HCT116 (cell line): ENCODE results near the gene ZCCHC3. TPM values are rescaled to one million over a fixed set of nuclear protein-coding genes. Genes with fewer than 3 reads are reported as not detected.

Experiments used
- ATAC-seq: fragments of 200-7000 bp; cut with Tn5 transposase; 2 replicates; pipeline ENCODE4 v1.9.1; 2020; ENCODE audit warnings: mild to moderate bottlenecking, moderate library complexity
- BruUV-seq: library from RNA; stranded (reverse); fragments of 400-500 nt; replicated peaks from 2 replicates; lab custom pipeline; 2021; lab: Mats Ljungman, UMichigan
- CTCF ChIA-PET: fragments of 300-600 bp; sonication (Branson Sonifier 250); formaldehyde crosslinking; loops from one replicate; lab custom pipeline; 2021; ENCODE audit warnings: antibody characterized with exemption; lab: Charles Lee
- POLR2A ChIA-PET: fragments of 300-600, 350-600 bp; sonication (Branson Sonifier 250); formaldehyde crosslinking; loops from one replicate; lab custom pipeline; 2021; ENCODE audit warnings: antibody characterized with exemption; lab: Charles Lee
- RAD21 ChIA-PET, 2 experiments: fragments of 300-600 bp; sonication (Branson Sonifier 250); formaldehyde crosslinking; loops; one replicate each; lab custom pipeline; 2023; ENCODE audit warnings: low total read pairs in 2 of 2; ENCODE audit not compliant: uncharacterized antibody in 2 of 2, unreplicated experiment in 2 of 2, low non-redundant PET in 1 of 2; lab: Charles Lee
- DNase-seq: peaks from one replicate; pipeline ENCODE4 v3.0.0-alpha.2; 2010; ENCODE audit warnings: low read depth, low spot score
- H2AFZ ChIP-seq: fragments of 200-600 bp; shearing (Covaris generic), sonication (generic); 2 replicates; pipeline ENCODE4 v1.6.1; 2017; ENCODE audit warnings: low read depth, mixed run types, mixed read lengths, antibody characterized with exemption, low read length; ENCODE audit not compliant: poor library complexity, severe bottlenecking
- H3K27ac ChIP-seq: 2 replicates; pipeline ENCODE4 v1.5.1; 2012; ENCODE audit warnings: low read depth, low read length
- H3K27me3 ChIP-seq: fragments of 200-600 bp; sonication (generic); 2 replicates; pipeline ENCODE4 v1.6.1; 2016; ENCODE audit warnings: mixed run types, low read length, mixed read lengths; ENCODE audit not compliant: insufficient read depth
- H3K36me3 ChIP-seq, 2 experiments: fragments of 200-500 bp in 1 of 2; fragments of 200-600 bp in 1 of 2; sonication (Bioruptor generic) in 1 of 2; sonication (generic) in 1 of 2; 2 replicates each; pipeline versions ENCODE4 v1.5.1 to v1.6.1; 2014 to 2016; ENCODE audit warnings: low read length in 2 of 2, inconsistent platforms in 1 of 2, mixed read lengths in 1 of 2, mixed run types in 1 of 2; ENCODE audit not compliant: insufficient read depth in 2 of 2, control insufficient read depth in 1 of 2
- H3K4me1 ChIP-seq, 2 experiments: fragments of 200-600 bp in 1 of 2; sonication (generic) in 1 of 2; 2 replicates each; pipeline versions ENCODE4 v1.5.1 to v1.6.1; 2012 to 2017; ENCODE audit warnings: low read length in 2 of 2, inconsistent platforms in 1 of 2, mild to moderate bottlenecking in 1 of 2, mixed read lengths in 1 of 2, mixed run types in 1 of 2, moderate library complexity in 1 of 2; ENCODE audit not compliant: insufficient read depth in 2 of 2, control insufficient read depth in 1 of 2
- H3K4me2 ChIP-seq: fragments of 200-600 bp; sonication (generic); 2 replicates; pipeline ENCODE4 v1.6.1; 2017; ENCODE audit warnings: mixed run types, low read length, mixed read lengths
- H3K4me3 ChIP-seq, 2 experiments: fragments of 200-600 bp in 1 of 2; sonication (generic) in 1 of 2; replicated peaks in 1 of 2; 2 replicates each; pipeline ENCODE4 v1.5.1; 2011 to 2016; ENCODE audit warnings: low read length in 2 of 2, control low read depth in 1 of 2, low read depth in 1 of 2, mild to moderate bottlenecking in 1 of 2, mixed read lengths in 1 of 2, mixed run types in 1 of 2
- H3K79me2 ChIP-seq: fragments of 200-600 bp; sonication (generic); 2 replicates; pipeline ENCODE4 v1.6.1; 2017; ENCODE audit warnings: mild to moderate bottlenecking, mixed run types, low read length, moderate library complexity, mixed read lengths; ENCODE audit not compliant: insufficient read depth
- H3K9ac ChIP-seq: fragments of 200-600 bp; sonication (generic); 2 replicates; pipeline ENCODE4 v1.6.1; 2016; ENCODE audit warnings: low read length, mixed read lengths
- H3K9me2 ChIP-seq: fragments of 200-600 bp; sonication (generic), shearing (Covaris generic); 2 replicates; pipeline ENCODE4 v1.6.1; 2017; ENCODE audit warnings: mixed run types, mild to moderate bottlenecking, moderate library complexity; ENCODE audit not compliant: insufficient read depth
- H3K9me3 ChIP-seq, 2 experiments: fragments of 200-500 bp in 1 of 2; fragments of 200-600 bp in 1 of 2; sonication (Bioruptor generic) in 1 of 2; sonication (generic) in 1 of 2; 2 replicates each; pipeline ENCODE4 v1.6.1; 2014 to 2017; ENCODE audit warnings: low read length in 2 of 2, mixed read lengths in 2 of 2, inconsistent platforms in 1 of 2, low read depth in 1 of 2, mild to moderate bottlenecking in 1 of 2, mixed run types in 1 of 2, moderate library complexity in 1 of 2; ENCODE audit not compliant: control insufficient read depth in 1 of 2, insufficient read depth in 1 of 2
- H4K20me1 ChIP-seq: fragments of 200-600 bp; sonication (generic), shearing (Covaris generic); 2 replicates; pipeline ENCODE4 v1.6.1; 2017; ENCODE audit warnings: mixed run types, mild to moderate bottlenecking, moderate library complexity; ENCODE audit not compliant: insufficient read depth
- EZH2 ChIP-seq: fragments of 200-600 bp; sonication (generic); IDR thresholded peaks from 2 replicates; pipeline ENCODE4 v1.6.1; 2017; ENCODE audit warnings: antibody characterized with exemption, mixed run types
- JUND ChIP-seq: IDR thresholded peaks from 2 replicates; pipeline ENCODE4 v1.6.1; 2012
- RAD21 ChIP-seq: IDR thresholded peaks from 2 replicates; pipeline ENCODE4 v1.6.1; 2012; ENCODE audit warnings: low read depth, mild to moderate bottlenecking
- REST ChIP-seq: IDR thresholded peaks from 2 replicates; pipeline ENCODE4 v1.6.1; 2012; ENCODE audit warnings: low read depth
- TCF7L2 ChIP-seq: IDR thresholded peaks from 2 replicates; pipeline ENCODE4 v1.7.0; 2011; ENCODE audit warnings: borderline replicate concordance, inconsistent platforms; ENCODE audit not compliant: insufficient read depth, insufficient read length; ENCODE audit errors: extremely low read depth
- YY1 ChIP-seq: IDR thresholded peaks from 2 replicates; pipeline ENCODE4 v1.6.1; 2011; ENCODE audit warnings: low read length, low read depth, moderate library complexity, mild to moderate bottlenecking; ENCODE audit not compliant: insufficient replicate concordance; ENCODE audit errors: extremely low read depth
- intact Hi-C: fragments of 100-400 bp; cut with micrococcal nuclease; formaldehyde crosslinking; loops from 2 replicates; pipeline ENCODE4 v1.10.0; 2022
- total RNA-seq: library from RNA; stranded (reverse); gene quantifications from one replicate; pipeline ENCODE4 v1.2.1, GENCODE V29; 2021; ENCODE audit not compliant: unreplicated experiment
- TF ChIP-seq, protein P1 (sequence below): IDR thresholded peaks from 2 replicates; pipeline ENCODE4 v1.6.1; 2012

Gene ZCCHC3
- total RNA-seq, 1 experiment from 2014 or later, result 19.3 TPM

DNA sequence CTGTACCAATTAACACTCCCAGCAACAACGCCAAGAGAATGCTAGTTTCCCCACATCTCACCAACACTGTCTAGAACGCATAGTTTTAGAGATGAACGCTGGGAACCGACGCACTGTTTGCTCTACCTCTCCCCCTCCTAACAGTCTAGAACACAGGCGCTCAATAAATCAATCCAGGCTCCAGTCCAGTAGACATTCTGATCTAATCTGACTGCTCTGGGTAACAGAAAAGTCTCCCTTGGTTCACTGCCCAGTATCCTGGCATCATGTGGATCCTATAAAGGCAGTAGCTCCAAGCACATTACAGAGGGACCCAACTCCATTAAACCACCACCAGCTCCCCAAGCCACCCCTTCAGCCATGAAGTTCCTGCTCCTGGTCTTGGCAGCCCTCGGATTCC is 40.0 kb upstream of the ZCCHC3 start, which contains the start of gene DEFB132:
DEFB132 (plus strand) TSS at position 306 of the 400 bp plus-strand sequence; CDS start at position 361, 55 bp downstream.
- RAD21 ChIA-PET, result no interaction called here
- BruUV-seq, result no TSS peak
- Histone ChIP-seq H3K36me3 (no peaks in the 10 kb centered on the region), H3K79me2 (no peaks in the 10 kb centered on the region), H3K4me2 (no peak within 1 kb of the TSS), H3K9me2 (no peaks in the 10 kb centered on the region), H3K9ac (no peak within 1 kb of the TSS), H2AFZ (no peak within 1 kb of the TSS), H3K27me3 (no peaks in the 10 kb centered on the region; the same call in 1 of the 2 replicates), H3K27ac (no peak within 1 kb of the TSS)
- ATAC-seq, result no peak
- POLR2A ChIA-PET, result no interaction called here
- no peak for DNase-seq
- CTCF ChIA-PET, result interaction anchor here (1.9 kb wide), 1 partner anchor 9 kb away, joined by 5 read pairs; no protein-coding TSS in a partner anchor
- TF ChIP-seq EZH2, result no peak
- no peak for TF ChIP-seq TCF7L2
- TF ChIP-seq JUND, result no peak
- TF ChIP-seq YY1, result no peak
- no peak for TF ChIP-seq RAD21
- TF ChIP-seq, protein P1, sequence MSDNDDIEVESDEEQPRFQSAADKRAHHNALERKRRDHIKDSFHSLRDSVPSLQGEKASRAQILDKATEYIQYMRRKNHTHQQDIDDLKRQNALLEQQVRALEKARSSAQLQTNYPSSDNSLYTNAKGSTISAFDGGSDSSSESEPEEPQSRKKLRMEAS, result no peak
- no peak for TF ChIP-seq REST
- TF ChIP-seq, all 23 proteins: peak for 0
- H4K20me1 ChIP-seq, result no peaks in the 10 kb centered on the region
- no peak within 1 kb of the TSS for H3K4me3 ChIP-seq
- no peaks in the 10 kb centered on the region for H3K9me3 ChIP-seq
- intact Hi-C loops, result no loop called here
- no peaks in the 10 kb centered on the region; a peak in 1 of 4 replicates for H3K4me1 ChIP-seq
